SK-N-SH (cell line): ENCODE results near the gene ANO6. TPM values are rescaled to one million over a fixed set of nuclear protein-coding genes. Genes with fewer than 3 reads are reported as not detected.

Experiments
- CTCF ChIA-PET: fragments of 300-600, 350-600 bp; formaldehyde crosslinking; extraction: SDS; loops from one replicate; lab custom pipeline; 2021; lab: Yijun Ruan, JAX
- POLR2A ChIA-PET: fragments of 350-600 bp; sonication (Branson Sonifier 250); formaldehyde crosslinking; extraction: SDS; loops from one replicate; lab custom pipeline; 2020; ENCODE audit warnings: antibody characterized with exemption, inconsistent platforms; lab: Yijun Ruan, JAX
- DNase-seq: peaks from one replicate; pipeline ENCODE4 v3.0.0; 2012
- H2AFZ ChIP-seq: fragments of 200-600 bp; sonication (generic); 2 replicates; pipeline ENCODE4 v1.8.1; 2016; ENCODE audit warnings: antibody characterized with exemption, mild to moderate bottlenecking, low read depth
- H3F3A ChIP-seq: fragments of 200-600 bp; sonication (generic); replicated peaks from 2 replicates; pipeline ENCODE3; 2016; ENCODE audit warnings: antibody characterized with exemption, mild to moderate bottlenecking; ENCODE audit not compliant: insufficient read depth
- H3K27ac ChIP-seq, 2 experiments: fragments of 200-500 bp in 1 of 2; fragments of 200-600 bp in 1 of 2; sonication (Bioruptor generic) in 1 of 2; sonication (generic), shearing (Covaris generic) in 1 of 2; 2 replicates each; pipeline versions ENCODE4 v1.5.1 to v1.6.1; 2014 to 2016; ENCODE audit warnings: low read depth in 2 of 2, inconsistent platforms in 1 of 2, low read length in 1 of 2, mild to moderate bottlenecking in 1 of 2, mixed read lengths in 1 of 2
- H3K27me3 ChIP-seq: fragments of 200-600 bp; sonication (generic), shearing (Covaris generic); 2 replicates; pipeline ENCODE4 v1.6.1; 2016; ENCODE audit warnings: mixed run types; ENCODE audit not compliant: insufficient read depth
- H3K36me3 ChIP-seq, 2 experiments: fragments of 200-500 bp in 1 of 2; fragments of 200-600 bp in 1 of 2; sonication (Bioruptor generic) in 1 of 2; sonication (generic) in 1 of 2; replicated peaks in 1 of 2; 2 replicates each; pipeline versions ENCODE3 to v1.5.1; 2014 to 2016; ENCODE audit warnings: low read length in 1 of 2, mild to moderate bottlenecking in 1 of 2; ENCODE audit not compliant: insufficient read depth in 2 of 2, control insufficient read depth in 1 of 2
- H3K4me1 ChIP-seq, 2 experiments: fragments of 200-500 bp in 1 of 2; fragments of 200-600 bp in 1 of 2; sonication (Bioruptor generic) in 1 of 2; sonication (generic), shearing (Covaris generic) in 1 of 2; 2 replicates each; pipeline versions ENCODE4 v1.5.1 to v1.6.1; 2014 to 2016; ENCODE audit warnings: low read depth in 1 of 2, low read length in 1 of 2, mixed run types in 1 of 2; ENCODE audit not compliant: insufficient read depth in 2 of 2, control insufficient read depth in 1 of 2
- H3K4me2 ChIP-seq: fragments of 200-600 bp; sonication (generic), shearing (Covaris generic); 2 replicates; pipeline ENCODE4 v1.6.1; 2017; ENCODE audit warnings: mixed run types
- H3K4me3 ChIP-seq, 2 experiments: fragments of 200-500 bp in 1 of 2; fragments of 200-600 bp in 1 of 2; sonication (Bioruptor generic) in 1 of 2; sonication (generic), shearing (Covaris generic) in 1 of 2; 2 replicates each; pipeline versions ENCODE4 v1.5.1 to v1.8.1; 2014 to 2016; ENCODE audit warnings: low read depth in 2 of 2, inconsistent platforms in 1 of 2, low read length in 1 of 2, mild to moderate bottlenecking in 1 of 2, mixed read lengths in 1 of 2, moderate library complexity in 1 of 2
- H3K79me2 ChIP-seq: fragments of 200-600 bp; sonication (generic); 2 replicates; pipeline ENCODE4 v1.8.1; 2017; ENCODE audit warnings: mild to moderate bottlenecking; ENCODE audit not compliant: insufficient read depth
- H3K9ac ChIP-seq: fragments of 200-600 bp; sonication (generic); 2 replicates; pipeline ENCODE4 v1.6.1; 2017; ENCODE audit warnings: mixed run types
- H3K9me2 ChIP-seq: fragments of 200-600 bp; sonication (generic); 2 replicates; pipeline ENCODE4 v1.6.1; 2017; ENCODE audit warnings: mixed run types
- H3K9me3 ChIP-seq: fragments of 200-600 bp; sonication (generic); 2 replicates; pipeline ENCODE4 v1.6.1; 2017; ENCODE audit warnings: mixed run types, mild to moderate bottlenecking, moderate library complexity
- H4K20me1 ChIP-seq: fragments of 200-600 bp; sonication (generic); 2 replicates; pipeline ENCODE4 v1.6.1; 2017; ENCODE audit warnings: mild to moderate bottlenecking, mixed run types; ENCODE audit not compliant: insufficient read depth
- CHD2 ChIP-seq: fragments of 150-350 bp; IDR thresholded peaks from 2 replicates; pipeline ENCODE4 v1.6.1; 2018; ENCODE audit warnings: low read length; ENCODE audit not compliant: partially characterized antibody
- ELF1 ChIP-seq: IDR thresholded peaks from 2 replicates; pipeline ENCODE4 v1.4.0; 2012
- EP300 ChIP-seq, 2 experiments: IDR thresholded peaks; 2 replicates each; pipeline versions ENCODE4 v1.4.0 to v1.6.1; 2012; ENCODE audit warnings: borderline replicate concordance in 1 of 2, low read depth in 1 of 2, low read length in 1 of 2
- EZH2phosphoT487 ChIP-seq: fragments of 200-600 bp; sonication (generic); IDR thresholded peaks from 2 replicates; pipeline ENCODE4 v1.6.1; 2017; ENCODE audit warnings: low read depth, mixed run types, mild to moderate bottlenecking, antibody characterized with exemption, moderate library complexity, borderline replicate concordance
- FOXM1 ChIP-seq: IDR thresholded peaks from 2 replicates; pipeline ENCODE4 v1.4.0; 2012; ENCODE audit warnings: low read depth, mild to moderate bottlenecking
- GABPA ChIP-seq: IDR thresholded peaks from 2 replicates; pipeline ENCODE4 v1.4.0; 2012; ENCODE audit warnings: low read depth, mild to moderate bottlenecking
- MEF2A ChIP-seq: IDR thresholded peaks from 2 replicates; pipeline ENCODE4 v1.4.0; 2012; ENCODE audit warnings: low read depth, borderline replicate concordance
- MXI1 ChIP-seq: IDR thresholded peaks from 2 replicates; pipeline ENCODE4 v1.6.1; 2012; ENCODE audit warnings: mild to moderate bottlenecking, low read depth, low read length, improper control_type of control experiment
- NFIC ChIP-seq: IDR thresholded peaks from 2 replicates; pipeline ENCODE4 v1.4.0; 2012; ENCODE audit warnings: borderline replicate concordance
- NRF1 ChIP-seq: IDR thresholded peaks from 2 replicates; pipeline ENCODE4 v1.6.1; 2012; ENCODE audit warnings: low read depth, mild to moderate bottlenecking, low read length
- POLR2AphosphoS5 ChIP-seq: IDR thresholded peaks from 2 replicates; pipeline ENCODE4 v1.6.1; 2012; ENCODE audit warnings: low read depth, low read length
- RAD21 ChIP-seq: IDR thresholded peaks from 2 replicates; pipeline ENCODE4 v1.6.1; 2012; ENCODE audit warnings: mild to moderate bottlenecking, low read length
- RCOR1 ChIP-seq: fragments of 150-350 bp; IDR thresholded peaks from 2 replicates; pipeline ENCODE4 v1.6.1; 2017; ENCODE audit warnings: antibody characterized with exemption, low read length
- RFX5 ChIP-seq: IDR thresholded peaks from 2 replicates; pipeline ENCODE4 v1.6.1; 2012; ENCODE audit warnings: mild to moderate bottlenecking, improper control_type of control experiment, low read length
- TAF1 ChIP-seq: IDR thresholded peaks from 2 replicates; pipeline ENCODE4 v1.6.1; 2012; ENCODE audit warnings: low read depth, mild to moderate bottlenecking, low read length, moderate library complexity, borderline replicate concordance
- TCF12 ChIP-seq: IDR thresholded peaks from 2 replicates; pipeline ENCODE4 v1.4.0; 2012
- TEAD4 ChIP-seq: IDR thresholded peaks from 2 replicates; pipeline ENCODE4 v1.4.0; 2012; ENCODE audit warnings: mild to moderate bottlenecking, borderline replicate concordance; ENCODE audit not compliant: insufficient read depth
- WGBS: methylation state at CpG from one replicate; pipeline ENCODE4 v1.1.6; 2017; ENCODE audit warnings: low lambda C conversion rate; 5-methylcytosine and 5-hydroxymethylcytosine counted together
- polyA plus RNA-seq, 3 experiments: library from polyadenylated mRNA; depleted of rRNA; stranded (reverse); fragments of >200 nt; gene quantifications; 2 replicates each; pipeline ENCODE4 v1.2.3, GENCODE V29; 2012
- TF ChIP-seq, protein P1 (sequence below): fragments of 150-350 bp; IDR thresholded peaks from 2 replicates; pipeline ENCODE4 v1.6.1; 2017; ENCODE audit warnings: antibody characterized with exemption, low read length, low read depth, borderline replicate concordance
- TF ChIP-seq, protein P2 (sequence below): IDR thresholded peaks from 2 replicates; pipeline ENCODE4; 2012
- TF ChIP-seq, protein P3 (sequence below): IDR thresholded peaks from 2 replicates; pipeline ENCODE4 v1.4.0; 2012; ENCODE audit warnings: low read depth
- TF ChIP-seq, protein P4 (sequence below): IDR thresholded peaks from 2 replicates; pipeline ENCODE4 v1.6.1; 2012; ENCODE audit warnings: mild to moderate bottlenecking, low read depth, low read length, moderate library complexity

ANO6 gene
- polyA plus RNA-seq, 1 of the 3 experiments (the other 2 are of a cell fraction): 20.1 TPM

DNA sequence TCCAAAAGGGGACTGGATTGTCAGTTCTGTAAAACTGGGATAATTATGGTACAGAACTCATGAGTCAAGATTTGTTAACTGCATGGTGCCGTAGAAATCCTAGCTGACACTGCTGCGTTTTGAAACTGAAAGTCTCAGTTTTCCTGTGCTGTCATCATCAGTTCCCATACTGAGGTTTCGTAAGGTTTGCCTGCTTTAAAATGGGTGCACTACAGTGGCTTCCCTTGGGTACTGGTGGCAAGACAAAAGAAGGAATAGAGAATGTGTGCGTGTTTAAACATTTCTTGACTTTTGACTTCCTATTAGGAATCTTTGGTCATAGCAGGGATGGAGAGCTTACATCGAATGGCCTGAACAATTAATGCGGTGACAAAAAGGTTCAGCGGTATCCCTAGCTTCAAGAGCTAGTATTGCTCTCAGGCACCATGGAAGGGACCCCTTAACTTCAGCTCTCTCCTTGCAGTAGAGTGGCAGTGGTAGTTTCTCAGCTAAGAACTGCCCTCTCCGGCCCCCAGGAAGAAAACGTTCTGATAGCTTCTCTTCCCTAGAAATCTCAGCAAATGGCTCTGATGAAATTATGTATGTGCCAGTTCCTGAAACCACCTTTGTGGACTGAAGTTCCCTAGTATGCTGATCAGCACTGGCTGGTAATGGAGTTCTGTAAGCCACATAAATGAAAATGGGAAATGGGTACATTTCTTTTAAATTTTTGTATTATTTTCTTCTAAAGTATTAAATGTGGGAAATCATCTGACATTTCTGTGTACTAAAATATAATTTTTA is 28.9 kb downstream of the ANO6 start:
- Histone ChIP-seq H4K20me1 (0 out of 2 replicates have a peak, but pooled peaks cover 4% of the 10 kb centered on the region), H2AFZ (no peak overlapping the region), H3K27me3 (no peaks in the 10 kb centered on the region), H3K27ac (no peak overlapping the region), H3K4me3 (no peak overlapping the region), H3K9me3 (no peaks in the 10 kb centered on the region), H3K36me3 (peaks cover 0 to 11% of the 10 kb centered on the region in 2 experiments), H3F3A (no peaks in the 10 kb centered on the region), H3K4me2 (no peak overlapping the region), H3K79me2 (peaks cover 91% of the 10 kb centered on the region), H3K9me2 (no peaks in the 10 kb centered on the region), H3K9ac (no peak overlapping the region), H3K4me1 (no peaks in the 10 kb centered on the region)
- no peak for TF ChIP-seq MXI1
- TF ChIP-seq, protein P1, sequence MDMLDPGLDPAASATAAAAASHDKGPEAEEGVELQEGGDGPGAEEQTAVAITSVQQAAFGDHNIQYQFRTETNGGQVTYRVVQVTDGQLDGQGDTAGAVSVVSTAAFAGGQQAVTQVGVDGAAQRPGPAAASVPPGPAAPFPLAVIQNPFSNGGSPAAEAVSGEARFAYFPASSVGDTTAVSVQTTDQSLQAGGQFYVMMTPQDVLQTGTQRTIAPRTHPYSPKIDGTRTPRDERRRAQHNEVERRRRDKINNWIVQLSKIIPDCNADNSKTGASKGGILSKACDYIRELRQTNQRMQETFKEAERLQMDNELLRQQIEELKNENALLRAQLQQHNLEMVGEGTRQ: no peak
- TF ChIP-seq, protein P2, sequence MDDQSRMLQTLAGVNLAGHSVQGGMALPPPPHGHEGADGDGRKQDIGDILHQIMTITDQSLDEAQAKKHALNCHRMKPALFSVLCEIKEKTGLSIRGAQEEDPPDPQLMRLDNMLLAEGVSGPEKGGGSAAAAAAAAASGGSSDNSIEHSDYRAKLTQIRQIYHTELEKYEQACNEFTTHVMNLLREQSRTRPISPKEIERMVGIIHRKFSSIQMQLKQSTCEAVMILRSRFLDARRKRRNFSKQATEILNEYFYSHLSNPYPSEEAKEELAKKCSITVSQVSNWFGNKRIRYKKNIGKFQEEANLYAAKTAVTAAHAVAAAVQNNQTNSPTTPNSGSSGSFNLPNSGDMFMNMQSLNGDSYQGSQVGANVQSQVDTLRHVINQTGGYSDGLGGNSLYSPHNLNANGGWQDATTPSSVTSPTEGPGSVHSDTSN: no peak
- TF ChIP-seq FOXM1: no peak
- no peak for TF ChIP-seq RCOR1
- TF ChIP-seq GABPA: no peak
- TF ChIP-seq NRF1: no peak
- TF ChIP-seq TEAD4: no peak
- TF ChIP-seq ELF1: no peak
- TF ChIP-seq, protein P3, sequence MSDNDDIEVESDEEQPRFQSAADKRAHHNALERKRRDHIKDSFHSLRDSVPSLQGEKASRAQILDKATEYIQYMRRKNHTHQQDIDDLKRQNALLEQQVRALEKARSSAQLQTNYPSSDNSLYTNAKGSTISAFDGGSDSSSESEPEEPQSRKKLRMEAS: no peak
- TF ChIP-seq MEF2A: no peak
- no peak for TF ChIP-seq TCF12
- TF ChIP-seq RAD21: no peak
- TF ChIP-seq EZH2phosphoT487: no peak
- POLR2A ChIA-PET: no interaction called here
- no peak for DNase-seq
- CTCF ChIA-PET: no interaction called here
- 94% methylated on average over 9 of the region's 9 CpGs for WGBS

DNA sequence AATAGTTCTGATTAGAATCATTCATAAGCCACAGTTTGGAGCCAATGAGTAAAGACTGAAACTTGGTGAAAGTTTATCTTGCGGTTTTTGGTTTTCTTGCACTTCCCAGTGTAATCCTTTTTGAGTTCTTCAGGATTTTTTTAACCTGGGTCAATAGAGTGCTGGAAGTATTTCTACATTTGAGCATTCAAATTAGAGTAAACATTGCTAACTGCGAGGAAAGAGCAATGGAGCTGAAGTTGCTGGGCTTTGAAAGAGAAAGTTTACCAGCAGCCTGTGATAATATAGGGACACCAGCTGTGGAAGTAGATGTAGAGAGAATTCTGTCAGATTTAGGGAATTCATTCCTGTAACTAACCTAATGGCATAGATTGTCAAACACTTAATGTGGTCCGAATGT is 30.3 kb downstream of the ANO6 start:
- POLR2A ChIA-PET: no interaction called here
- H3K79me2 ChIP-seq: peaks cover 90% of the 10 kb centered on the region
- H3F3A ChIP-seq: no peaks in the 10 kb centered on the region
- CTCF ChIA-PET: no interaction called here
- 94% methylated on average over 3 of the region's 3 CpGs for WGBS
- no peak overlapping the region for H3K27ac ChIP-seq
- DNase-seq: no peak
- no peak overlapping the region for H3K4me2 ChIP-seq
- H3K4me1 ChIP-seq: no peaks in the 10 kb centered on the region
- H3K36me3 ChIP-seq: peaks cover 0 to 11% of the 10 kb centered on the region in 2 experiments
- H3K9me2 ChIP-seq: no peaks in the 10 kb centered on the region
- no peak overlapping the region for H3K4me3 ChIP-seq
- no peaks in the 10 kb centered on the region for H3K27me3 ChIP-seq
- H4K20me1 ChIP-seq: 0 out of 2 replicates have a peak, but pooled peaks cover 4% of the 10 kb centered on the region
- TF ChIP-seq POLR2AphosphoS5 (no peak), FOXM1 (no peak), RFX5 (no peak), CHD2 (no peak), TAF1 (no peak), RCOR1 (no peak), EP300 (IDR thresholded peaks at IDR 0.05; ENCODE audit: borderline replicate concordance in 1 of 2, low read depth in 1 of 2, low read length in 1 of 2) (no peak), TEAD4 (no peak), NFIC (no peak)
- TF ChIP-seq, protein P4, sequence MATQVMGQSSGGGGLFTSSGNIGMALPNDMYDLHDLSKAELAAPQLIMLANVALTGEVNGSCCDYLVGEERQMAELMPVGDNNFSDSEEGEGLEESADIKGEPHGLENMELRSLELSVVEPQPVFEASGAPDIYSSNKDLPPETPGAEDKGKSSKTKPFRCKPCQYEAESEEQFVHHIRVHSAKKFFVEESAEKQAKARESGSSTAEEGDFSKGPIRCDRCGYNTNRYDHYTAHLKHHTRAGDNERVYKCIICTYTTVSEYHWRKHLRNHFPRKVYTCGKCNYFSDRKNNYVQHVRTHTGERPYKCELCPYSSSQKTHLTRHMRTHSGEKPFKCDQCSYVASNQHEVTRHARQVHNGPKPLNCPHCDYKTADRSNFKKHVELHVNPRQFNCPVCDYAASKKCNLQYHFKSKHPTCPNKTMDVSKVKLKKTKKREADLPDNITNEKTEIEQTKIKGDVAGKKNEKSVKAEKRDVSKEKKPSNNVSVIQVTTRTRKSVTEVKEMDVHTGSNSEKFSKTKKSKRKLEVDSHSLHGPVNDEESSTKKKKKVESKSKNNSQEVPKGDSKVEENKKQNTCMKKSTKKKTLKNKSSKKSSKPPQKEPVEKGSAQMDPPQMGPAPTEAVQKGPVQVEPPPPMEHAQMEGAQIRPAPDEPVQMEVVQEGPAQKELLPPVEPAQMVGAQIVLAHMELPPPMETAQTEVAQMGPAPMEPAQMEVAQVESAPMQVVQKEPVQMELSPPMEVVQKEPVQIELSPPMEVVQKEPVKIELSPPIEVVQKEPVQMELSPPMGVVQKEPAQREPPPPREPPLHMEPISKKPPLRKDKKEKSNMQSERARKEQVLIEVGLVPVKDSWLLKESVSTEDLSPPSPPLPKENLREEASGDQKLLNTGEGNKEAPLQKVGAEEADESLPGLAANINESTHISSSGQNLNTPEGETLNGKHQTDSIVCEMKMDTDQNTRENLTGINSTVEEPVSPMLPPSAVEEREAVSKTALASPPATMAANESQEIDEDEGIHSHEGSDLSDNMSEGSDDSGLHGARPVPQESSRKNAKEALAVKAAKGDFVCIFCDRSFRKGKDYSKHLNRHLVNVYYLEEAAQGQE: no peak
- TF ChIP-seq, protein P2: no peak
- H3K9me3 ChIP-seq: no peaks in the 10 kb centered on the region
- no peak overlapping the region for H2AFZ ChIP-seq
- H3K9ac ChIP-seq: no peak overlapping the region
